Ureter (tissue), 1 donor: ENCODE results near the gene CGB5. TPM values are rescaled to one million over a fixed set of nuclear protein-coding genes. Genes with fewer than 3 reads are reported as not detected.
"Not testable (repeated sequence)": the region's sequence is repeated elsewhere in the genome, so short reads cannot be mapped to it uniquely, and the experiment has no call there.

Experiments used
- DNase-seq: peaks from one replicate; pipeline ENCODE4 v3.0.0-alpha.2; 2020; ENCODE audit warnings: low spot score
- total RNA-seq: library from RNA; stranded (reverse); gene quantifications from one replicate; pipeline ENCODE4 v1.2.4, GENCODE V29; 2023
- donor health status: DM: yes; HTN: yes; CAD: no.

The CGB5 gene
- total RNA-seq, 1 donor from 2014 or later = 1.1 TPM

GRCh38 chr19:49020931-49021895 lies 22.4 kb upstream of the CGB5 start:
- no peak for DNase-seq

- DNase-seq = no peak
Observed at GRCh38 chr19:49022116-49022515, 21.5 kb upstream of the CGB5 start.

DNA sequence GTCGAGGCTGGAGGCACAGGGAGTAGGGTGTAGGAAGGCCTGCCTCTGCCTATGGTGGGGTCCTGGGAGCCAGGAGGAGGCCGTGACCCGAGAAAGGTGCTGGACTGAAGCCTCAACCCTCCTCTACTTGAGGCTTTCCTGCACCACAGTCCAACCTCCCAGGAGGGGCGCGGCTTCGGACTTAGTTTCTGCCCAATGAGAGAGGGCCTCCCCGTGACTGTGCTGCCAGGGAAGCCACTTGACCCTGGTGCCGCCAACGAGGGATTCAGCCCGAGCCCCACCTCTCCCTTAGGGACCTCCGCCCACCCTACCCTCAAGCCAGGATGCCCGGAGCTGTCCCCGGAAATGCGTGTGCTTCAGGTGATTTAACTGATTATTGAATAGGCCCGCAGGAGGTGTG lies 19.4 kb upstream of the CGB5 start, which contains the start of gene CGB3:
TSS of gene CGB3 (minus strand) at position 101 of the 400 bp plus-strand sequence. CDS start 362 bp downstream, outside the sequence.
- not testable (repeated sequence) for DNase-seq

- DNase-seq = not testable (repeated sequence)
Observed at GRCh38 chr19:49025088-49025487, 18.6 kb upstream of the CGB5 start.

DNA sequence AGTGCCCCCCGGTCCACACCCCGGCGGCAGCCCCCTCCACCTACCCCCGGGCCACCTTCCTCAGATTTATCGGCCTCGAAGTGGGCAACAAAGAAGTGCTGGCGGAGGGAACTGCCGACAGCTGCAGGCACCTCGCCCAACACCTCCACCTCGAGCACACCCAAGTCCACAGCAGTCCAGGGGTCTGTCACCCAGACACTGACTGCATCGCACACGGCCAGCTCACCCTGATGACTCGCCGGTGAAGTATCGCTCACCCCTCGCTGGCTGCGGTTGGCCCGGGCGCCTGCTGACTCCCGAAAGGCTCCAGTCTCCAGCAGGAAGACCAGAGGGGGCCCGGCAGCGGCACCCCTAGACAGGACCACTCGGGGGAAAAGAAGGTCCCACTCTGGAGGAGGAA lies 18.0 kb upstream of the CGB5 start:
- not testable (repeated sequence) for DNase-seq

DNA sequence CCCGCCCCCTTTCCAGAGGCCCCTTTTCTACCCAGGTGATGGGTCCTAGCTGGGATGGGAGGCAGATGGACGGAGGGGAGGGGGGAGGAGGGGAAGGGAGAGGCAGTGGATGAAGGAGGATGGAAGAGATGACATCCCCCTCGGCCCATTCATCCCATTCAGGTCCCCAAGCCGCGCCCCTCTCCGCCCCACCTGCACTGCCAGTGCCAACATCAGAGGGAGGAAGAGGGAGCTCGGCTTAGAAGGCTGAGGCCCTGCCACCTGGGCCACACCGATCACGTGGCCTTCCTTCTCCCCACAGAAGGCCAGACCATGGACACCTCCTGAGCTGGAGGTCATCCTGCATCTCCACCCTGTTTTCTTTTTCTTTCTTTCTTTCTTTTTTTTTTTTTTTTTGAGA lies 15.0 kb upstream of the CGB5 start:
- not testable (repeated sequence) for DNase-seq

GRCh38 chr19:49029749-49030148 lies 13.9 kb upstream of the CGB5 start:
- DNase-seq = not testable (repeated sequence)

- DNase-seq = not testable (repeated sequence)
Observed at GRCh38 chr19:49030323-49030722, 13.3 kb upstream of the CGB5 start.

DNA sequence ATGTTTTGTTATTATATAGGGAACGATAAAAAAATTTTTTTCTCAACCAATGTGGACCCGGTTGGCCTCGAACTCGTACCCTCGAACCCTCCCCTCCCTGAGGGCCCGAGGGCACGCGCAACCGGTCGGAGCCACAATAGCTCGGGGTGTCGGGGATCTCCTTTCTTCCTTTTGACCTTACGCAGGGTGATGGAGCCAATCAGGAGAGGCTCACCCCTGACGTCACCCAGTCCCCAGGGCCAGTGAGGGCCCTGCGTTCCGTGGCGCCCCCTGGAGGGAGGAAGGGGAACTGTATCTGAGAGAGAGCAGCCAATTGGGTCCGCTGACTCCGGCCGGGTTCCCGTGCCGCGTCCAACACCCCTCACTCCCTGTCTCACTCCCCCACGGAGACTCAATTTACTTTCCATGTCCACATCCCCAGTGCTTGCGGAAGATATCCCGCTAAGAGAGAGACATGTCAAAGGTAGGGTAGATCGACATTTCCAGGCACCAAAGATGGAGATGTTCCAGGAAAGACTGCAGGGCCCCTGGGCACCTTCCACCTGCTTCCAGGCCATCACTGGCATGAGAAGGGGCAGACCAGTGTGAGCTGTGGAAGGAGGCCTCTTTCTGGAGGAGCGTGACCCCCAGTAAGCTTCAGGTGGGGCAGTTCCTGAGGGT lies 11.9 kb upstream of the CGB5 start, which contains the start of gene CGB2:
TSS of gene CGB2 (plus strand) at position 249 of the 660 bp plus-strand sequence. CDS start at position 455, 206 bp downstream.
- not testable (repeated sequence) for DNase-seq

DNA sequence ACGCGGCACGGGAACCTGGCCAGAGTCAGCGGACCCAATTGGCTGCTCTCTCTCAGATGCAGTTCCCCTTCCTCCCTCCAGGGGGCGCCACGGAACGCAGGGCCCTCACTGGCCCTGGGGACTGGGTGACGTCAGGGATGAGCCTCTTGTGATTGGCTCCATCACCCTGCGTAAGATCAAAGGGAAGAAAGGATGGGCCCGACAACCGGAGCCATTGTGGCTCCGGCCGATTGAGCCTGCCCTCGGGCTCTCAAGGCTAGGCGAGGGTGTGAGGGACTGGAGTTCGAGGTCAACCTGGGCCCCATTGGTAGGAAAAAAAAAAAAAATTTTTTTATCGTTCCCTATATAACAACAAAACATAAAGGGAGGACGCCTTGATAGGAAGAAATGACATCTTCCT lies 6.8 kb upstream of the CGB5 start, which contains the start of gene CGB1:
TSS of gene CGB1 (minus strand) at position 81 of the 400 bp plus-strand sequence. CDS start 184 bp downstream, outside the sequence.
- DNase-seq = not testable (repeated sequence)

GRCh38 chr19:49038111-49038510 lies 5.5 kb upstream of the CGB5 start:
- not testable (repeated sequence) for DNase-seq

- not testable (repeated sequence) for DNase-seq
Observed at GRCh38 chr19:49038557-49039276, 4.9 kb upstream of the CGB5 start.

DNA sequence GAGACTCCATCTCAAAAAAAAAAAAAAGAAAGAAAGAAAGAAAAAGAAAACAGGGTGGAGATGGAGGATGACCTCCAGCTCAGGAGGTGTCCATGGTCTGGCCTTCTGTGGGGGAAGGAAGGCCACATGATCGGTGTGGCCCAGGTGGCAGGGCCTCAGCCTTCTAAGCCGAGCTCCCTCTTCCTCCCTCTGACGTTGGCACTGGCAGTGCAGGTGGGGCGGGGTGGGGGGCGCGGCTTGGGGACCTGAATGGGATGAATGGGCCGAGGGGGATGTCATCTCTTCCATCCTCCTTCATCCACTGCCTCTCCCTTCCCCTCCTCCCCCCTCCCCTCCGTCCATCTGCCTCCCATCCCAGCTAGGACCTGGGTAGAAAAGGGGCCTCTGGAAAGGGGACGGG lies 3.9 kb upstream of the CGB5 start:
- DNase-seq = not testable (repeated sequence)

- DNase-seq = no peak
Observed at GRCh38 chr19:49042177-49042576, 1.5 kb upstream of the CGB5 start.

DNA sequence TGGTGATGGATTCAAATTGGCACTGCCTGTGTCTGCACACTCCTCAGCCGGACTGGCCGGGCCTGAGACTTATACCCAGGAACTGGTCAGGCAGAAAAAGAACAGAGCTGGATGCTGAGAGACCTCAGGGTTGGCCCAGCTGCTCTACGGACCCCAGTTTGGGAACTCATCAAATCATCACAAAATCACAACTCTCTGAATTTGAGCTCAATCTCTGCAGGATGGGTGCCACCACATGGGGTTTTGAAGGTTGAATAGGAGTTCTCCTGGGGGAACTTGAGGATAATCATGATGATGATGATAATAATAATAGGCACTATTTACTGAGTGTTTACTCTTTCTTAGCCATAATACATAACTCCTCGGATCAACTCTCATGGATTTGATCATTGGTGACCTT lies 982 bp upstream of the CGB5 start:
- not testable (repeated sequence) for DNase-seq

DNA sequence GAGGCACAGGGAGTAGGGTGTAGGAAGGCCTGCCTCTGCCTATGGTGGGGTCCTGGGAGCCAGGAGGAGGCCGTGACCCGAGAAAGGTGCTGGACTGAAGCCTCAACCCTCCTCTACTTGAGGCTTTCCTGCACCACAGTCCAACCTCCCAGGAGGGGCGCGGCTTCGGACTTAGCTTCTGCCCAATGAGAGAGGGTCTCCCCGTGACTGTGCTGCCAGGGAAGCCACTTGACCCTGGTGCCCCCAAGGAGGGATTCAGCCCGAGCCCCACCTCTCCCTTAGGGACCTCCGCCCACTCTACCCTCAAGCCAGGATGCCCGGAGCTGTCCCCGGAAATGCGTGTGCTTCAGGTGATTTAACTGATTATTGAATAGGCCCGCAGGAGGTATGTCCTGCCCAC lies 5.4 kb downstream of the CGB5 start, which contains the start of gene CGB8:
TSS of gene CGB8 (minus strand) at position 101 of the 400 bp plus-strand sequence. CDS start 372 bp downstream, outside the sequence.
- not testable (repeated sequence) for DNase-seq

- not testable (repeated sequence) for DNase-seq
Observed at GRCh38 chr19:49049834-49050233, 6.2 kb downstream of the CGB5 start.

DNA sequence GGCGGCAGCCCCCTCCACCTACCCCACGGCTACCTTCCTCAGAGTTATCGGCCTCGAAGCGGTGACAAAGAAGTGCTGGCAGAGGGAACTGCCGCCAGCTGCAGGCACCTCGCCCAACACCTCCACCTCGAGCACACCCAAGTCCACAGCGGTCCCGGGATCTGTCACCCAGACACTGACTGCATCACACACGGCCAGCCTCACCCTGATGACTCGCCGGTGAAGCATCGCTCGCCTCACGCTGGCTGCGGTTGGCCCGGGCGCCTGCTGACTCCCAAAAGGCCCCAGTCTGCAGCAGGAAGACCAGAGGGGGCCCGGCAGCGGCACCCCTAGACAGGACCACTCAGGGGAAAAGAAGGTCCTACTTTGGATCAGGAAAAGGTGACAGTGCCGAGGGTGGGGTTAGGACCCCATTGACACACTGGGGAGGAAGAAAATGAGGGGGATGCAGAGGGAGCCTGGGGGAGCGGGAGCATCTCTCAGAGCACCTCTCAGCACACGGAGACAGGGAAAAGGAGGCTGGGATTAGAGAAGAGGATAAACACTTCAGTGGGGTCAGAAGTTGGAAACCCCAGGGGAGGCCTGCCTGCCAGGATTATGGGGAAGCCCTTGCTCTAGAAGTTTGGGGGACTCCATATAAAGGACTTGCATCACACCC lies 6.9 kb downstream of the CGB5 start:
- DNase-seq = not testable (repeated sequence)

DNA sequence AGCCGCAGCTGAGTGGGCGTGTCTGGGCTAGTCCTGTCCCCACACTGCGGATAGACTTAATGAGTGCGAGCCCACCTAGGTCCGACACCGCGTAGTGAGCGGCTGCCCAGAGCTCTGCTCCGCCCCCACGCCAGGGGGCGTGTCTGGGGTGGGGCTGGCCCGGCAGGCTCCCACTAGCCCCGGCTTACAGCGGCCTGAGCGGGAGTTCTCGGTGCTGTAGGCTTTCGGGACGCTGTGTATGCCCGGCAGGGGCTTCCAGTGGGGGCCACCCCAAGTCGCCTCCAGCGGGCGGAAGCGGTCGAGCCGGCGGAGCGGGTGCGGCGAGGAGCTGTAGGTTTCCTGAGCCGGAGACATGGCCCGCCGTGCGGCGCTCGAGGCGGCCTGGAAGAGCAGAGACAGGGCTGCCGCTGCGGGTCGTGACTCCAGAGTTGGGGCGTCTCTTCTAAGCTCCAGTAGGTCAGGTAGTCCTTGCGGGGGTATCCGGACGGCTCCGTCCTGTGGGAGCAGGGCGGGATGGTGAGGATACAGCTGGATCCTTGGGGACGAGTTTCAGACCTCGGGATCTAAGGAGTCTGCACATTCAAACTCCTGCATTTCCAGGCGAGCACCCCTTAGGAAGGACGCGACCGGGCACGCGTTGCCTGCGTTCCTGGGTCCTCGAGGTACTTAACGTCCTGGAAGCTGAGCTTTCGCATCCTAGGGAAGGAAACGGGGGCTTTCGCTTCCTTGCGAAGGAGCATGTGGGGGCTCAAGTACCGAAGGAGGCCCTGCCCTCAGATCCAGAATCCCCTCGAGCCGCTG lies 12.7 kb downstream of the CGB5 start:
- DNase-seq = peak; percentile 61
